ENCODE measurements around the gene SSTR3. TPM values are rescaled to one million over a fixed set of nuclear protein-coding genes. Genes with fewer than 3 reads are reported as not detected.

Gene SSTR3
- total and polyA plus RNA-seq, 9 of the 15 experiments (the other 6 are each of a cell fraction or from before 2014, with no cell fraction given), result 0.03 TPM; not detected in 8

GRCh38 chr22:37199103-37199759 is 13.0 kb downstream of the SSTR3 start (continued):
- TF ChIP-seq, protein P1, sequence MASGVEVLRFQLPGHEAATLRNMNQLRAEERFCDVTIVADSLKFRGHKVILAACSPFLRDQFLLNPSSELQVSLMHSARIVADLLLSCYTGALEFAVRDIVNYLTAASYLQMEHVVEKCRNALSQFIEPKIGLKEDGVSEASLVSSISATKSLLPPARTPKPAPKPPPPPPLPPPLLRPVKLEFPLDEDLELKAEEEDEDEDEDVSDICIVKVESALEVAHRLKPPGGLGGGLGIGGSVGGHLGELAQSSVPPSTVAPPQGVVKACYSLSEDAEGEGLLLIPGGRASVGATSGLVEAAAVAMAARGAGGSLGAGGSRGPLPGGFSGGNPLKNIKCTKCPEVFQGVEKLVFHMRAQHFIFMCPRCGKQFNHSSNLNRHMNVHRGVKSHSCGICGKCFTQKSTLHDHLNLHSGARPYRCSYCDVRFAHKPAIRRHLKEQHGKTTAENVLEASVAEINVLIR (CRISPR knock-in tag; IDR thresholded peaks at IDR 0.05), result no peak
- TF ChIP-seq NCOA2 (IDR thresholded peaks at IDR 0.05; ENCODE audit: partially characterized antibody in 2 of 2), result no peak
- no peak for TF ChIP-seq LEF1 (IDR thresholded peaks at IDR 0.05)
- TF ChIP-seq MAZ (CRISPR knock-in tag; conservative IDR thresholded peaks at IDR 0.05 in 1 of 2, IDR thresholded peaks at IDR 0.05 in 1 of 2), result peak; percentile 12 to 80; a peak in 3 of 4 replicates
- no peak for TF ChIP-seq ARID2 (IDR thresholded peaks at IDR 0.05)
- TF ChIP-seq, protein P2, sequence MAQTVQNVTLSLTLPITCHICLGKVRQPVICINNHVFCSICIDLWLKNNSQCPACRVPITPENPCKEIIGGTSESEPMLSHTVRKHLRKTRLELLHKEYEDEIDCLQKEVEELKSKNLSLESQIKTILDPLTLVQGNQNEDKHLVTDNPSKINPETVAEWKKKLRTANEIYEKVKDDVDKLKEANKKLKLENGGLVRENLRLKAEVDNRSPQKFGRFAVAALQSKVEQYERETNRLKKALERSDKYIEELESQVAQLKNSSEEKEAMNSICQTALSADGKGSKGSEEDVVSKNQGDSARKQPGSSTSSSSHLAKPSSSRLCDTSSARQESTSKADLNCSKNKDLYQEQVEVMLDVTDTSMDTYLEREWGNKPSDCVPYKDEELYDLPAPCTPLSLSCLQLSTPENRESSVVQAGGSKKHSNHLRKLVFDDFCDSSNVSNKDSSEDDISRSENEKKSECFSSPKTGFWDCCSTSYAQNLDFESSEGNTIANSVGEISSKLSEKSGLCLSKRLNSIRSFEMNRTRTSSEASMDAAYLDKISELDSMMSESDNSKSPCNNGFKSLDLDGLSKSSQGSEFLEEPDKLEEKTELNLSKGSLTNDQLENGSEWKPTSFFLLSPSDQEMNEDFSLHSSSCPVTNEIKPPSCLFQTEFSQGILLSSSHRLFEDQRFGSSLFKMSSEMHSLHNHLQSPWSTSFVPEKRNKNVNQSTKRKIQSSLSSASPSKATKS (CRISPR knock-in tag; IDR thresholded peaks at IDR 0.05), result no peak
- peak; percentile 25; the same call in 1 of the 2 replicates for TF ChIP-seq ELF1 (tag; IDR thresholded peaks at IDR 0.05)
- TF ChIP-seq HNRNPLL (IDR thresholded peaks at IDR 0.05; ENCODE audit: low read depth, low read length, poor library complexity, severe bottlenecking), result no peak
- no peak for TF ChIP-seq DIDO1 (tag; IDR thresholded peaks at IDR 0.05; ENCODE audit: low read depth)
- TF ChIP-seq ZNF431 (CRISPR knock-in tag; IDR thresholded peaks at IDR 0.05), result no peak
- no peak for TF ChIP-seq KDM1A (IDR thresholded peaks at IDR 0.05)
- no peak for TF ChIP-seq IRF9 (tag; IDR thresholded peaks at IDR 0.05)
- TF ChIP-seq, protein P3, sequence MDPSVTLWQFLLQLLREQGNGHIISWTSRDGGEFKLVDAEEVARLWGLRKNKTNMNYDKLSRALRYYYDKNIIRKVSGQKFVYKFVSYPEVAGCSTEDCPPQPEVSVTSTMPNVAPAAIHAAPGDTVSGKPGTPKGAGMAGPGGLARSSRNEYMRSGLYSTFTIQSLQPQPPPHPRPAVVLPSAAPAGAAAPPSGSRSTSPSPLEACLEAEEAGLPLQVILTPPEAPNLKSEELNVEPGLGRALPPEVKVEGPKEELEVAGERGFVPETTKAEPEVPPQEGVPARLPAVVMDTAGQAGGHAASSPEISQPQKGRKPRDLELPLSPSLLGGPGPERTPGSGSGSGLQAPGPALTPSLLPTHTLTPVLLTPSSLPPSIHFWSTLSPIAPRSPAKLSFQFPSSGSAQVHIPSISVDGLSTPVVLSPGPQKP (CRISPR knock-in tag; IDR thresholded peaks at IDR 0.05), result peak; percentile 70; the same call in 1 of the 2 replicates
- TF ChIP-seq ZFP30 (CRISPR knock-in tag; IDR thresholded peaks at IDR 0.05; ENCODE audit: borderline replicate concordance), result no peak
- no peak for TF ChIP-seq KAT8 (IDR thresholded peaks at IDR 0.05; ENCODE audit: low read depth)
- TF ChIP-seq SP2 (IDR thresholded peaks at IDR 0.05; ENCODE audit: extremely low read depth, low read depth, low read length, poor library complexity, severe bottlenecking), result no peak
- TF ChIP-seq CEBPG (CRISPR knock-in tag; IDR thresholded peaks at IDR 0.05), result peak; percentile 5; the same call in 1 of the 2 replicates
- no peak for TF ChIP-seq CEBPG (tag; conservative IDR thresholded peaks at IDR 0.05 in 1 of 2, IDR thresholded peaks at IDR 0.05 in 1 of 2)
- TF ChIP-seq, protein P4, sequence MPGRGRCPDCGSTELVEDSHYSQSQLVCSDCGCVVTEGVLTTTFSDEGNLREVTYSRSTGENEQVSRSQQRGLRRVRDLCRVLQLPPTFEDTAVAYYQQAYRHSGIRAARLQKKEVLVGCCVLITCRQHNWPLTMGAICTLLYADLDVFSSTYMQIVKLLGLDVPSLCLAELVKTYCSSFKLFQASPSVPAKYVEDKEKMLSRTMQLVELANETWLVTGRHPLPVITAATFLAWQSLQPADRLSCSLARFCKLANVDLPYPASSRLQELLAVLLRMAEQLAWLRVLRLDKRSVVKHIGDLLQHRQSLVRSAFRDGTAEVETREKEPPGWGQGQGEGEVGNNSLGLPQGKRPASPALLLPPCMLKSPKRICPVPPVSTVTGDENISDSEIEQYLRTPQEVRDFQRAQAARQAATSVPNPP (IDR thresholded peaks at IDR 0.05; ENCODE audit: borderline replicate concordance, insufficient read depth, insufficient read length), result no peak
- no peak for TF ChIP-seq MEF2A (IDR thresholded peaks at IDR 0.05; ENCODE audit: control insufficient read depth, low read depth, low read length)
- no peak for TF ChIP-seq U2AF1 (optimal IDR thresholded peaks at IDR 0.05; ENCODE audit: low read depth, low read length)

Measured in K562 (cell line).